GM18519 (cell line): Measurements from ENCODE around the gene NDEL1.

ENCODE experiments used
- ATAC-seq: cut with Tn5 transposase; IDR thresholded peaks from one replicate; pipeline ENCODE4 v1.9.1; 2021; ENCODE audit warnings: mild to moderate bottlenecking, moderate library complexity; ENCODE audit not compliant: unreplicated experiment, low FRiP score

Gene NDEL1

DNA sequence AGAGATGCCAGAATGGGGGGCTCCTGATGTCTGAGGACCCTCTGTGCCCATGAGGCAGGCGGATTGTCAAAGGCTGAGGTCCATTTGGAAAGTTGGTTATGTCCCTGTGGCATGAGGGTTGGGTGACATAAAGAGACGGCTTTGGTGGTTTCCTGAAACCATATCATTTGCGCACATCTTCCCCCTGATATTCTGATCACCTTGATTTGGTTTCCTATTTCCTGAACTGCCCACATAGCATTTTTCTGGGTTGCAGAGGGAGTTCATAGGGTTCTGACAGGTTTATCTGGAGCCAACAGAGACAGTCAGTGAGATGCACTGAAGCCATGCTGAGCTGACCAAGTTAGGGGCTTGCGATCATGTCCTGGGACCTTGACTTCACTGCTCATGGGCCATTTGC lies 22.4 kb upstream of the NDEL1 start:
- no peak for ATAC-seq

DNA sequence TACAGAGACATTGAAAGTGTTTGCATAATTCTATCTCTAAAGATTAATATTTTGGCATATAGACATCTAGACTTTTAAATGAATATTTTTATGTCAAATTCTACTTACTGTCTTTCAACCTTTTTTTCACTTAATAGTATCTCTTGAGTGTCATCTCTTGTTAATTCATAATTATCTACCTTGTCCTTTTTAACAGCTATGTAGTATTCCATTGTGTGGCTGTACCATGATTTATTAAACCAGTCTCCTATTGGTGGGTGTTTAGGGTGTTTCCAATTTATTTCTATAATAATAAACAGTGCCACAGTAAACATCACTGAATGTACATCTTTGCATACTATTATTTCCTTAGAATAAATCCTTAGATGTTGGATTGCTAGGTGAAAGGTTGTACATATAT lies 21.7 kb upstream of the NDEL1 start:
- ATAC-seq = no peak

DNA sequence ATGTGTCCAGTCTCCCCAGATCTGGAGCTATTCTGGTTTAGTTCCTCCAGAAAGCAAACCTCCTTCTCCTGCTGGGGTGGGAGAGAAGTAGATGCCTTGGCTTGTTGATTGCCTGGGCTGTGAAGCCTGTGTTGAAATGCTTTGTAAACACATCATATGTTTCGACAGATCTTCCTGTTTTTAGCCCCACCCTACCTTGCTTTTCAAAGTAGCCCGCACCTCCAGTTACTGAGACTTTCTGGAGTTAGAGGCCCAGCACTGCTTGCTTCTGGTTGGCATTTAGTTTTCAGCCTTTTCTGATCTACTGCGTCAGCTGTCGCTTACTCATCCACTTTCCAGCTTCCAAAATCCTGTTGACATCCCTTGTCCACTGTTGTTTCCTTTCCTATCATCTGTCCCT lies 17.9 kb upstream of the NDEL1 start:
- ATAC-seq = no peak

DNA sequence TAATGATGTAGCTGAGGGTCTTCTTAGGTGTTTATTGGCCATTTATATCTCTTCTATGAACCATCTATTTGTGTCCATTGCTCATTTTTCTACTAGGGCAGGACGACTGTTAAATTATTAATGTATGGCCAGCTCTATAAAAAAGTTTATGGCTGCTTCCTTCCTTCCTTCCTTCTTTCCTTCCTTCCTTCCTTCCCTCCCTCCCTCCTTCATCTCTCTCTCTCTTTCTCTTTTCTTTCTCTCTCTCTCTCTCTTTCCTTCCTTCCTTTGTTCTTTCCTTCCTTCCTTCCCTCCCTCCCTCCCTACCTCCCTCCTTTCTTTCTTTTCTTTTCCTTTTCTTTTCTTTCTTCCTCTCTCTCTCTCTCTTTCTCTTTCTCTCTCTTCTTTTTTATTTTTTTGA lies 17.2 kb upstream of the NDEL1 start:
- no peak for ATAC-seq

DNA sequence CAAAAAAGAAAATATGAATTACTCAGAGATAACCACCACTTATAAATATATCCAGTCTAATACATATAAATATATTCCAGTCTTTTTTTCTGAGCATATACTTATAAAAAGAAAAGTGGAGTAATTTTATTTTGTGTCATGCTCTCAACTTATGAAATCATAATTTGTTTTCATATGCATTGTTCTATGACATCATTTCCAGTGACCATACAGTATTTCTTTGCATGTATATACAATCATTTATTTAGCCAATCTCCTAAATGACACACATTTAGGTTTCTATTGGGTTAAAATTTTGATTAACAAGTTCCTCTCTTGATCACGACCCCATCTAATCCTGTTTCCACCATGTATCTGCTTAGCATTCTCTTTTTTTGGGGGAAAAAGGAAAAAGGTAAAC lies 16.4 kb upstream of the NDEL1 start:
- ATAC-seq = no peak

DNA sequence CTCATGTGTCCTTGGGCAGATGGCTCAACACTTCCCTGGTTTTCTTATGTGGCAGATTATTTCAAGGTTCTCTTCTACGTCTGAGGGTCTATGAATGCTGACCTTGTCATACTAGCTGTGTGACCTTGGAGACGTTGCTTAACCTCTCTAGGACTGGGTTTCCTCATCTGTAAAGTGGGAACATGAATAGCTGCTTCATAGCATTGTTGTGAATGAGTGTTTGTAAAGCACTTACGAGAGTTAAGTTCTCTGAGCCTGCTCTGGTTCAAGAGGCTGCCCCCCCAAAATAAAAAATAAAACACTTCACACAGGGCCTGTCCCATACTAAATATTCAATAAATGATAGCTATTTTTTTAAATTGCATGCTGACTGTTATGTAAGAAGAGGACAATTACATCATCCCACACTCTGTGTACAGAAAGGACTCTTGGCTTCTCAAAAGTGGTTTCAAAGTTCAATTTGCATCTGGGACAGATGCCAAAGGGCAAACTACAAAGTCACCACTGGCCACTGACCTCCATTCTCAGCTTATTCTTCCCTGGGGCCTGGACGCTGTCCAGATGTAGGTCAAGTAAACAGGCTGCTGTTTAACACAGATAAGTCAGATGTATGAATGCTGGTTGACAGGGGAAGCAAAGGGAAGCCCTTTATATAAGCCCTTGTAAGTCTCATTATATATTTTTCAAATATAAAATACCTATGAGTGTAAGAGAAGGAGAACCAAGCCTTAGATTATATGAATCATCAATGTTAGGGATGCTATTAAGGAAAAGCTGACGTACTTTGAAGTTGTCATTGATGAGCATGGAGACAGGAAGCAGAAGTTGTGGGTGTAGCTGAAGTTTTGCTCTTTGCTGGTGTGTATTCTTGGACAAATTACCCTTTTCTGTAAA lies 15.4 kb upstream of the NDEL1 start:
- no peak for ATAC-seq

DNA sequence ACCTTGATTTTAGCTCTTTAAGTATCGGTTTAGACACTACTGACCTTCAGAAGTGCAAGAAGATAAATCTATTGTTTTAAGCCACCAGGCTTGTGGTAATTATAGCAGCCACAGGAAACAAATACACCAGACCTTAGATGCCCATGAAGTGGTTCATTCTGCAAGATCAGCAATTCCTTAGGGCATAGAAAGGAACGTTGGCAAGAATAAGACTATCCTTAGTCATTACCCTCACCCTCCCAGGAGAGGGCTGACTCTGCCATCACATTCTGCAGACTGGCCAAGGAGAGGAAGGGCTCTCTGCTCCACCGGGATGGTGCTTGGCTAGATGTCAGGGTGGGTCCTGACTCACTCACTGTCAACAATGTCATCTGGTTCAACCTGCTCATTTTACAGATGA lies 14.1 kb upstream of the NDEL1 start:
- no peak for ATAC-seq

DNA sequence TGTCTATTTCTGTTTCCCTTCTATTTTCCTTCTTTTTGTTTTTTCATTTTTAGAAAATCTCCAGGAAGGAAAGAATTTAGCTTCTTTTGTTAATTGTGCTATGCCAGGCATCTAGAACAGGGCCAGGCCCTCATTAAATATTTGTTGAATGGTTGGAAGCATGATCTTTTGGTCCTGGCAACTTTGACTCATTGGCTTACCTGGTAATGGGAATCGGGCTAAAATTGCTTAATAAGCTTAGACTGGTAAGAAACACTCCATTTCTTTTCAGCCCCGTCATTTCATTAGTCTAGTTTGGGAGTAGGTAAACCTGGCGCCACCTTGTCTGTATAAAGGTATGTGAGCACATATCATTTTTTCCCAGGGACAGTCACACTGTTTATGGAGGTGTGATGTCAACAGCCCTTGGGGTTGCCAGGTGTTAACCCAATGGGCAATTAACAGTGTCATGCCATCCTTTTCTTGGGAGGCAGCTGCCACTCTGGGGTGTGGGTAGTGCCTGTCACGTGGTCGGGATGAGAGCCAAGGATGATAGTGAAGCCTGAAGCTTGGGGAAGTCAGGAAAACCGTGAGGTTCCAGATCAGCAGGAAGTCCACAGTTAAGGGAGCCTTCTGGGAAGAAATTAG lies 9.5 kb upstream of the NDEL1 start:
- ATAC-seq = no peak

DNA sequence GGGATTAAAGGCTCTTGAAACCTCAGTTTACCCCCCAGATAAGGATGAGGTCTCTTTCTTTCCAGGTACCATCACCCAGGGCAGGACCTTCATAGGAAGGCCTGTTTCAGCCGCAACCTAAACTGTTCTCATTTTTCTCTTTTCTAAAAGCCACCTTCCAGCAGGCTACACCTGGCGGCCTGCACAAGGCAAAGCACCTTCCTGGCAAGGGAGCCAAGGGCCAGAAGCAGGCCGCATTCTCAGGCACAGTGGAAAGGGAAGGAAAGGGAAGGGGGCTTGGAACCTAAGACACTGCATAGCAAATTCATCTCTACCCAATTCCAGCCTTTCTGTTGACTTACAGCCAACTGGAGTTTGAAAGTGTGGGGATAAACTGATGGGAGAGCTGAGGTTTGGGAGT lies 8.9 kb upstream of the NDEL1 start:
- no peak for ATAC-seq

DNA sequence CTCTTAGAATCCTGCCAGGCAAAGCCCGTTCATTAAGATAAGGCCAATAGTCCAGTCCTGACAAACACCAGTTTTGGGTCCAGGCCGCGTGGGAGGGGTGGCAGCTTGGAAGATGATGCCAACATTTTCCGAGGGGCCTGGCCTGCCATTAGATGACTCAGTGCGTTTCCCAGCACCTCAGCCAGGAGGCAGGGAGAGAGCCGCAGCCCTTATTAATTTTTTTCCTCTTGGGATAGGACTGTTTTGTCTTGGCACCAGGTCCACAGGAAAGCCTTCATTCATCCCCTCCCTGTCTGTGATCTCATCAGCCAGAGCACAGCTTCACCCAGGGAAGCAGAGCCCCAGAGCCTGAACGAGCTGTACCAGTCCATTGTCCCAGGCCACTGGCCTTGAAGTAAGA lies 4.7 kb upstream of the NDEL1 start:
- no peak for ATAC-seq

DNA sequence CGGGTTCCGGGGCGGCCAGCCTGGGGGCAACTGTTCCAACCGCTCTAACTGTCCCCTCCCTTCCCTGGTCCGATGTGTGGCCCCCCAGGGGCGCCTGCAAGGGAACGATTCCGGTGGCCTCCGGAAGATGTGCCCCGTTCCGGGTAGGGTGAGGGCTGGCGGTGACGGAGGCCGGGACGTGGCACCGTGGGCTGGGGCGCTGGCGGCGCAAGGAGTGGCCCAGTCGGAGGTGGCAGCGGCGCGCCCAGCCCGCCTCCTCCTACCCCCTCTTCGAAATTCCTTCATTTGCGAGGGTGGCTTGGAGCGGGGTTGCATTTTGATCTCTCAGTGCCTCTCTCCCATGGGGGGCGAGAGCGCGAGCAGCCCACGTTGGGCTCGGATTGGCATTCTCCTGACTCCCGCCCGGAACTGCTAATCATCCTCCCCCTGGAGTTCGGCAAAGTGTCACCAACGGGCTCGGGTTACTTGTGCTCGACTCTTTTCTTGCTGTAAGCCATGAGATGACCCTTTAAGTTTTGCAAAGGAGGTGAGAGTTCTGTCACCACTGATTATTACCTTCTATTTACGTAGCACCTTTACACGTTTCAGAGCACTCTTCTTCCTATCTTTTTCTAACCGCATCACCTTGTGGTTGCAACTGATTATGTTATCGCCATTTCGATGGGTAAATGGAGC lies 622 bp downstream of the NDEL1 start:
- ATAC-seq = peak; percentile 30

DNA sequence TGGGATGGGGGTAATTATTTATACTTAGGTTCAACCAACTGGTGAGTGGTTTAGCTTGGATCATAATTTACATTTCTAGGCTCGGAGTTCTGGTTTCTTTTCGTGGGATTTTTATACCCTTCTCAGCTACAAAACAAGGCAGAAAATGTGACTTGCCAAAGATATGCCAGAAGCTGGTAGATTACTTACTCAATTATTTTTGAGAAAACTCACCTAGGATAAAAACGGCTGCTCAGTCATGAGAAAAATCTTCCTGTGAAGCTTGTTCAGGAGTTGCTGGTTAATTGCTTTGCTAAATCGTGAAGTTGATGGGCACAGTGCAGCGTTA lies 1.1 kb downstream of the NDEL1 start:
- no peak for ATAC-seq

DNA sequence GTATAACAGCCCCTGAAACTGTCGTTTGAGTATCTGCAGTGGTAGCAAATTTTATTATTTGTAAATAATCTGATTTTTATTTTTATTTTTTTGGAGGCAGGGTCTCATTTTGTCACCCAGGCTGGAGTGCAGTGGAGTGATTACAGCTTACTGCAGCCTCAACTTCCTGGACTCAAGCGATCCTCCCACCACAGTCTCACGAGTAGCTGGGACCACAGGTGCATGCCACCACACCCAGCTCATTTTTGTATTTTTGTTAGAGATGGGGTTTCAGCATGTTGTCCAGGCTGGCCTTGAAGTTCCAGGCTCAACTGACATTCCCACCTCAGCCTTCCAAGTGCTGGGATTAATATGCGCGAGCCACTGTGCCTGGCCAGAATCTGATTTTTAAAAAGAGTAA lies 2.8 kb downstream of the NDEL1 start:
- ATAC-seq = no peak

DNA sequence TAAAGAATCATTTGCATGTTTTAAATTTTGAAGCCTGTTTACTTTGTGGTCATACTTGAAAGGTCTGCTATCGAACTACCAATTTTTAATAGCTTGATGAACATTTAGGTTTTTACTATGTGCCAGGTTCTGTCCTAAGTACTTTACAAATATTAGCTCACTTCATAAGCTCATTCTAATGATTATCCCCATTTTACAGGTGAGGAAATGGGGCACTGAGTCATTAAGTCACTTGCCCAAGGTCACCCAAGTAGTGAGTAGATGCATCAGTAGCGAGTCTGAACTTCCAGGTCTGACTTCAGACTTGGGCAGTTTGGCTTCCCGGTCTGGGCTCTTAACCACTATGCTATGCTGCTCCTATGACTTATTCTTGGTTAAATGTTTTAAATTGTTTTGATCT lies 4.0 kb downstream of the NDEL1 start:
- no peak for ATAC-seq

DNA sequence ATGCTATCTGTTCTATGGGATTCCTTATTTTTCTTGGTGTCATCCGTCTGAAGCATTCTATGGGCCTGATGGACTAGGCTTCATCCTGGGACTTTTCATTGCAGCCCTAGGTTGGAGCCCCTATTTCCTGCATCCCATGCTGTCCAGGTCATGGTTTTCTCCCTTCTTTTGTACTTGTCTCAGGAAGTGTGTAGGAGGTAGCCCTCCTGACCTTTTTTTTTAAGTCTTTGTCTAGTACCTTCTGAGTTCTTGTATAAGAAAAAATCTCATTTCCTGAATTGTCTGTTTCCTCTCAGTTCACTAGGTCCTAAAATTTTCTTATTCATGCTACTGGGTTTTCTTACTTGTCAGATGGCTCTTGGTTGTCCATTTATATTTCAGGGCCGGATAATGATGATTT lies 6.0 kb downstream of the NDEL1 start:
- ATAC-seq = no peak

DNA sequence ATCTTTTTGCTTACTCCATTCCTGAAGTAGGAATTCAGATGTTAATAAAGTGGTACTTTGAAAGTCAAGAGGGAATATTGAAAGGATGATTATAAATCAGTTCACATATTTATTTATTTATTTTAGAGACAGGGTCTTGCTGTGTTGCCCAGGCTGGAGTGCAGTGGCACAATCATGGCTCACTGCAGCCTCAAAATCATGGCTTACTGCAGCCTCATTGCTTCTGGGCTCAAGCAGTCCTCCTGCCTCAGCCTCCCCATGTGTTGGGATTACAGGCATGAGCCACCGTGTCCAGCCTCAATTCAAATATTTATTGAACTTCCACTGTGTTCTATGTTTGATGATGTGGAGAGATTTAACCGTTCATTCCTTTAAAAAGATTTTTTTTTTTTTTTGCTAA lies 6.6 kb downstream of the NDEL1 start:
- no peak for ATAC-seq

DNA sequence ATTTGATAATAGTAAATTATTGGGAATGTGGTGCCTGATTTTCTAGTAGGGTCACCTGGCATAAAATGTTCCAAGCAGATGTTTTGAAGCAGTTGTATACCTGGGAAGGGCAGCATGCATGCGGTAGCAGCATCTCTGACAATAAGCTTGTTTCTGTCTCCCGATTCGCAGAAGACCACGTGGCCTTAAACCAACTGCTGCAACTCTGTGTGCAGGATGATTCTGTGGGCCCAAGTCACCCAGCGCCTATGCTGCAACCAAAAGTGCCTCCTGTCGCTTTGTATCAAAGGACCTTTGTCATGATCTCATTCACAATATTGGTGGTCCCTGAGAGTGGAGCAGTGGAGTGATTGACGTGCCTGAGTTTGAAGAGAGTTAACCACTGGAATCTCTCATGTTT lies 8.1 kb downstream of the NDEL1 start:
- ATAC-seq = no peak

DNA sequence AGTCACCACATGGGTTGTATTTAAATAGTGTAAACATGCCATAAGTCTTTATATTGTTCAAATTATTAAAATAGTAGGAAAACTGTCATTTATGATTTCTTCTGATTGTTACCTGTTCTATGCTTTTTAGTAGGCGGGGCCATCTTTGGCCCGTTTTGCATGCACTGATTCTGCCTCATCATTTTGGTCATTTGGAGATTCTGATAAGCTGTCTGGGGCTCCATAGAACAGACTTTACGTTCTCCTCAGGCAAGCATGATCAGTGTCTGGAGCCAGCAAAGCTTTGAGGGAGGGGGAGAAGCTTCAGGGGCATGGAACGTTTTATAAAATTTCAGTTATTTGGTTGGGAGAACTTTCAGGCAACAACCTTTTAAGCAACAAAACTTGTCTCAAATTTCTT lies 8.8 kb downstream of the NDEL1 start:
- ATAC-seq = no peak

DNA sequence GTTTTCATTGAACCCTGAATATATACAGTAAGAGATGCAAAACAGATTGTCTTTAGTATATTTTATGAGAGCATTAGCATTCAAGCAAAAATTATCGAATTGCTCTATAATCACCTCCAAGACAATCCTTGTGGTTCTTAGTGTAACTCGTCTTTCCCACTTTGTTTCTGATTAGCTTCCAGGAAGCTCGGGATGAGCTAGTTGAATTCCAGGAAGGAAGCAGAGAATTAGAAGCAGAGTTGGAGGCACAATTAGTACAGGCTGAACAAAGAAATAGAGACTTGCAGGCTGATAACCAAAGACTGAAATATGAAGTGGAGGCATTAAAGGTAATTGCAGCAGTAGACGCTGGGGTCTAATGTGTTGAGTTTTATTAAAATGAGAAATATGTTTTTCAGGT lies 9.9 kb downstream of the NDEL1 start:
- no peak for ATAC-seq

DNA sequence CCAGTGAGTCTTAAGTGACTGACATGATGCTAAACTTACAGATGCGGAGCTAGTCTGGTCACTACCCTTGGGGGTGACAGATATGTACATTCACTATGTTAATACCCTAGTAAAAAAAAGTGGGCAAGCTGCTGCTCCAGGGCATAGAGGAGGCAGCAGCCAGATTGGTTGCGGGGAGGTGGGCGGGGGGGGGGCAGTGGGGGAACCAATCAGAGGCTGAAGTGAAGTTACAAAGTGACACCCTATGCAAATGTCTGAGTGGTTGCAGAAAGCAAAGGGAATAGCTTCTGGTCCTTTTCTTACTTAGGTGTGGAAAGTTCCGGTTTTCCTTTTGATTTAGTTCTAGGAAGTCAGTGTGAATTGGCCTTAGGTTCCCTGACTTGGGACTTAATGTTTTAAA lies 12.1 kb downstream of the NDEL1 start:
- ATAC-seq = no peak

DNA sequence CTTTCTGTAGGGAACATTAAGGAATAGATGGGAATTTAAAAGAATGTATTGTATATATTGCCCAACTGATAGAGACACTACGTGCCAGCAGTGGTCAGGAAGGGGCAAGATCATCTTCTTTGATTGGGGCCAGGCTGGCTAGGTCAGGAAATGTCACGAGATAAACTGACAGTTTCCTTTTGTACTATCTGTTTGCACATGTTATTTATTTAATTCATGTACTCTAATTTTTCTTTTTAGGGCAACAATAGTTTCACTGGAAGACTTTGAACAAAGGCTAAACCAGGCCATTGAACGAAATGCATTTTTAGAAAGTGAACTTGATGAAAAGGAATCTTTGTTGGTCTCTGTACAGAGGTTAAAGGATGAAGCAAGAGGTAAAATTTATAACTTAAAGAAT lies 12.6 kb downstream of the NDEL1 start:
- no peak for ATAC-seq
